HepG2 (cell line): Measurements from ENCODE around the gene LRRC27. TPM values are rescaled to one million over a fixed set of nuclear protein-coding genes. Genes with fewer than 3 reads are reported as not detected.

Experiments
- BHLHE40 ChIP-seq: IDR thresholded peaks from 2 replicates; pipeline ENCODE4 v1.6.1; 2011; ENCODE audit warnings: low read length, improper control_type of control experiment
- KIAA2018 ChIP-seq: sonication (generic); formaldehyde crosslinking; IDR thresholded peaks from 2 replicates; pipeline ENCODE4 v1.5.0; 2020; ENCODE audit warnings: mild to moderate bottlenecking, missing genetic modification reagents, borderline replicate concordance
- NR2F6 ChIP-seq, 2 experiments: IDR thresholded peaks; 2 replicates each; pipeline ENCODE4 v1.6.1; 2016; ENCODE audit warnings: antibody characterized with exemption in 1 of 2, mild to moderate bottlenecking in 1 of 2
- RFX1 ChIP-seq: fragments of 450-650 bp; IDR thresholded peaks from 2 replicates; pipeline ENCODE4 v1.6.1; 2017
- SRF ChIP-seq: IDR thresholded peaks from 2 replicates; pipeline ENCODE4 v1.6.1; 2011; ENCODE audit warnings: mild to moderate bottlenecking, low read depth, low read length, moderate library complexity
- YY1 ChIP-seq: IDR thresholded peaks from 2 replicates; pipeline ENCODE4 v1.6.1; 2011; ENCODE audit warnings: low read length, low read depth, moderate library complexity, mild to moderate bottlenecking; ENCODE audit not compliant: insufficient read depth, insufficient replicate concordance
- ZBTB46 ChIP-seq: sonication (generic); formaldehyde crosslinking; IDR thresholded peaks from 2 replicates; pipeline ENCODE4 v1.4.0; 2020; ENCODE audit warnings: mild to moderate bottlenecking, missing genetic modification reagents, borderline replicate concordance
- ZHX2 ChIP-seq, 2 experiments: sonication (generic) in 1 of 2; formaldehyde crosslinking in 1 of 2; IDR thresholded peaks; 2 replicates each; pipeline versions ENCODE4 v1.6.1 to v1.9.0; 2014 to 2022; ENCODE audit warnings: antibody characterized with exemption in 1 of 2, borderline replicate concordance in 1 of 2, inconsistent platforms in 1 of 2, low read depth in 1 of 2, missing genetic modification reagents in 1 of 2
- ZNF251 ChIP-seq: sonication (generic); formaldehyde crosslinking; IDR thresholded peaks from 2 replicates; pipeline ENCODE4 v1.9.0; 2021; ENCODE audit warnings: mild to moderate bottlenecking, missing genetic modification reagents
- ZNF337 ChIP-seq: sonication (generic); formaldehyde crosslinking; IDR thresholded peaks from 2 replicates; pipeline ENCODE4 v1.5.1; 2020; ENCODE audit warnings: missing genetic modification reagents, low read depth, mild to moderate bottlenecking, borderline replicate concordance
- ZNF780A ChIP-seq: sonication (generic); formaldehyde crosslinking; IDR thresholded peaks from 2 replicates; pipeline ENCODE4 v1.8.0; 2022; ENCODE audit warnings: mild to moderate bottlenecking, missing genetic modification reagents, moderate library complexity
- polyA plus RNA-seq, 8 experiments: library from polyadenylated mRNA; depleted of rRNA in 3 of 8; stranded (reverse) in 7 of 8; unstranded in 1 of 8; fragments of >200 nt; fragmentation: Illumina TruSeq in 4 of 8; extraction: Trizol in 4 of 8; gene quantifications; 2 replicates each; pipeline versions ENCODE4 v1.2.1 to v1.2.3, GENCODE V29; 2011 to 2016; ENCODE audit warnings: low read depth in 4 of 8, missing spikeins in 1 of 8, mixed read lengths in 1 of 8; ENCODE audit not compliant: insufficient read depth in 1 of 8
- total RNA-seq, 5 experiments: library from RNA; depleted of rRNA; stranded (reverse); fragments of >200 nt; fragmentation: Illumina TruSeq; extraction: Trizol; gene quantifications; 2 replicates each; pipeline ENCODE4 v1.2.3, GENCODE V29; 2016; ENCODE audit warnings: low read depth in 1 of 5

LRRC27 gene
- total and polyA plus RNA-seq, 2 of the 13 experiments (the other 11 are each of a cell fraction or from before 2014, with no cell fraction given) = 4.2 to 4.6 TPM

- TF ChIP-seq KIAA2018 (no peak), NR2F6 (IDR thresholded peaks at IDR 0.05) (no peak), NR2F6 (CRISPR knock-in tag; IDR thresholded peaks at IDR 0.05) (peak; percentile 24; the same call in 1 of the 2 replicates), ZNF337 (CRISPR knock-in tag) (no peak), BHLHE40 (peak; percentile 68), ZHX2 (IDR thresholded peaks at IDR 0.05; ENCODE audit: low read depth) (no peak), ZHX2 (CRISPR knock-in tag; IDR thresholded peaks at IDR 0.05; ENCODE audit: borderline replicate concordance) (no peak), YY1 (no peak), ZBTB46 (CRISPR knock-in tag) (no peak), ZNF251 (no peak), SRF (no peak), RFX1 (no peak), ZNF780A (CRISPR knock-in tag) (no peak)
Measured at GRCh38 chr10:132388891-132389432, 57.0 kb downstream of the LRRC27 start (continued).
